Endodermal cell (in vitro differentiated cells): ENCODE measurements around the gene OBSCN. TPM values are rescaled to one million over a fixed set of nuclear protein-coding genes. Genes with fewer than 3 reads are reported as not detected.
A peak's percentile ranks its signal among the peaks of the same experiment; 100 is the strongest.

Experiments used
- DNase-seq: peaks from one replicate; pipeline ENCODE4 v3.0.0-alpha.2; 2017
- H3K27ac ChIP-seq: 2 replicates; pipeline ENCODE4 v1.5.1; 2013; ENCODE audit warnings: mild to moderate bottlenecking, low read depth, low read length, moderate library complexity
- H3K27me3 ChIP-seq: 2 replicates; pipeline ENCODE4 v1.6.1; 2013; ENCODE audit warnings: mild to moderate bottlenecking, low read length, moderate library complexity; ENCODE audit not compliant: insufficient read depth, control insufficient read depth, poor library complexity, severe bottlenecking
- H3K36me3 ChIP-seq: 2 replicates; pipeline ENCODE4 v1.7.0; 2013; ENCODE audit warnings: mild to moderate bottlenecking, low read length, moderate library complexity; ENCODE audit not compliant: control insufficient read depth, insufficient read depth
- H3K4me1 ChIP-seq: one replicate; pipeline ENCODE4 v1.7.0; 2013; ENCODE audit warnings: low read length; ENCODE audit not compliant: control insufficient read depth, insufficient read depth
- H3K4me3 ChIP-seq: 2 replicates; pipeline ENCODE4 v1.5.1; 2013; ENCODE audit warnings: mild to moderate bottlenecking, low read length, moderate library complexity
- H3K9ac ChIP-seq: 2 replicates; pipeline ENCODE4 v1.6.1; 2013; ENCODE audit warnings: mild to moderate bottlenecking, low read length, moderate library complexity; ENCODE audit not compliant: poor library complexity, severe bottlenecking; ENCODE audit errors: extremely low read depth
- H3K9me3 ChIP-seq: 2 replicates; pipeline ENCODE4 v1.6.1; 2013; ENCODE audit warnings: mild to moderate bottlenecking, low read length, moderate library complexity; ENCODE audit not compliant: control insufficient read depth
- H3K27ac Mint-ChIP-seq: 2 replicates; pipeline ENCODE4 v1.8.0; 2020; ENCODE audit warnings: mixed read lengths
- H3K27me3 Mint-ChIP-seq: 2 replicates; pipeline ENCODE4 v1.8.0; 2021; ENCODE audit warnings: mild to moderate bottlenecking, mixed read lengths; ENCODE audit not compliant: insufficient read depth
- H3K36me3 Mint-ChIP-seq: 2 replicates; pipeline ENCODE4 v1.8.0; 2020; ENCODE audit warnings: low read depth, mixed read lengths
- H3K4me1 Mint-ChIP-seq: 2 replicates; pipeline ENCODE4 v1.8.0; 2020; ENCODE audit warnings: mixed read lengths
- H3K4me3 Mint-ChIP-seq: 2 replicates; pipeline ENCODE4 v1.8.0; 2020; ENCODE audit warnings: mild to moderate bottlenecking, moderate library complexity, mixed read lengths
- H3K9me3 Mint-ChIP-seq: 2 replicates; pipeline ENCODE4 v1.8.0; 2020; ENCODE audit warnings: mild to moderate bottlenecking, mixed read lengths
- CTCF ChIP-seq: fragments of 200-600 bp; sonication (generic); conservative IDR thresholded peaks from 2 replicates; pipeline ENCODE4 v1.5.0; 2021; ENCODE audit warnings: antibody characterized with exemption, mild to moderate bottlenecking
- WGBS, 2 experiments: methylation state at CpG; one replicate each; pipeline versions ENCODE4 v1.1.5 to v1.1.7; 2013; ENCODE audit warnings: missing lambda C conversion rate in 2 of 2, mixed read lengths in 1 of 2; ENCODE audit not compliant: insufficient coverage in 1 of 2, insufficient read length in 1 of 2; 5-methylcytosine and 5-hydroxymethylcytosine counted together
- total RNA-seq, 2 donors: library from RNA; stranded (reverse); fragmentation: NEBNext Ultra II Directional in 1 of 2; extraction: Animal tissue kit (Norgen Biotek cat#: 25700) in 1 of 2; gene quantifications; 2 replicates in 1 of 2; 3 replicates in 1 of 2; pipeline ENCODE4 v1.2.1, GENCODE V29; 2021

Gene OBSCN
- total RNA-seq, 2 donors from 2014 or later: 53.7 to 68.9 TPM

GRCh38 chr1:228315945-228316588 lies 108.2 kb downstream of the OBSCN start:
- Histone ChIP-seq H3K9ac (no peak overlapping the region), H3K36me3 (peaks cover 17% of the 10 kb centered on the region), H3K4me1 (no peaks in the 10 kb centered on the region), H3K27me3 (no peaks in the 10 kb centered on the region), H3K27ac (no peak overlapping the region), H3K9me3 (peaks cover 18% of the 10 kb centered on the region), H3K4me3 (no peak overlapping the region)
- no peak for TF ChIP-seq CTCF
- 91 to 93% methylated on average over 13 to 40 of the region's 40 CpGs for WGBS, 2 experiments
- no peak overlapping the region for H3K27ac Mint-ChIP-seq
- no peaks in the 10 kb centered on the region for H3K27me3 Mint-ChIP-seq
- peak; percentile 89 for DNase-seq
- H3K4me1 Mint-ChIP-seq: no peaks in the 10 kb centered on the region
- H3K4me3 Mint-ChIP-seq: no peak overlapping the region
- H3K36me3 Mint-ChIP-seq: peaks cover 7% of the 10 kb centered on the region
- H3K9me3 Mint-ChIP-seq: no peaks in the 10 kb centered on the region

GRCh38 chr1:228316589-228317387 lies 108.9 kb downstream of the OBSCN start:
- no peaks in the 10 kb centered on the region for H3K9me3 Mint-ChIP-seq
- H3K9ac ChIP-seq: no peak overlapping the region
- H3K4me3 ChIP-seq: no peak overlapping the region
- H3K4me1 ChIP-seq: no peaks in the 10 kb centered on the region
- no peak overlapping the region for H3K27ac Mint-ChIP-seq
- TF ChIP-seq CTCF: no peak
- peaks cover 17% of the 10 kb centered on the region for H3K36me3 ChIP-seq
- peak; percentile 33 for DNase-seq
- H3K27ac ChIP-seq: no peak overlapping the region
- H3K27me3 ChIP-seq: no peaks in the 10 kb centered on the region
- peaks cover 10% of the 10 kb centered on the region for H3K36me3 Mint-ChIP-seq
- no peaks in the 10 kb centered on the region for H3K4me1 Mint-ChIP-seq
- no peaks in the 10 kb centered on the region for H3K27me3 Mint-ChIP-seq
- no peak overlapping the region for H3K4me3 Mint-ChIP-seq
- 95 to 96% methylated on average over 34 to 47 of the region's 47 CpGs for WGBS, 2 experiments
- H3K9me3 ChIP-seq: peaks cover 14% of the 10 kb centered on the region

GRCh38 chr1:228317411-228317828 lies 109.6 kb downstream of the OBSCN start:
- Mint-ChIP-seq H3K27me3 (no peaks in the 10 kb centered on the region), H3K4me3 (no peak overlapping the region), H3K4me1 (no peaks in the 10 kb centered on the region), H3K9me3 (no peaks in the 10 kb centered on the region), H3K36me3 (peaks cover 17% of the 10 kb centered on the region), H3K27ac (no peak overlapping the region)
- WGBS, 2 experiments: 91% methylated on average over 9 to 14 of the region's 14 CpGs
- no peak overlapping the region for H3K27ac ChIP-seq
- H3K9me3 ChIP-seq: peaks cover 7% of the 10 kb centered on the region
- peaks cover 22% of the 10 kb centered on the region for H3K36me3 ChIP-seq
- H3K4me1 ChIP-seq: no peaks in the 10 kb centered on the region
- no peak for TF ChIP-seq CTCF
- H3K9ac ChIP-seq: no peak overlapping the region
- H3K4me3 ChIP-seq: no peak overlapping the region
- DNase-seq: peak; percentile 37
- no peaks in the 10 kb centered on the region for H3K27me3 ChIP-seq
